BLaER1 (cell line): ENCODE results near the gene TMEM204.

Experiments
- H3K27ac ChIP-seq: shearing (Covaris generic); formaldehyde crosslinking; 2 replicates; pipeline ENCODE4 v1.8.1; 2022
- H3K27me3 ChIP-seq: shearing (Covaris generic); formaldehyde crosslinking; 2 replicates; pipeline ENCODE4 v1.8.1; 2022
- H3K36me3 ChIP-seq: shearing (Covaris generic); formaldehyde crosslinking; 2 replicates; pipeline ENCODE4 v1.8.1; 2022
- H3K4me1 ChIP-seq: shearing (Covaris generic); formaldehyde crosslinking; 2 replicates; pipeline ENCODE4 v1.8.1; 2022
- H3K4me2 ChIP-seq: shearing (Covaris generic); formaldehyde crosslinking; 2 replicates; pipeline ENCODE4 v1.8.1; 2022
- H3K4me3 ChIP-seq: shearing (Covaris generic); formaldehyde crosslinking; 2 replicates; pipeline ENCODE4 v1.8.1; 2022
- H3K9ac ChIP-seq: shearing (Covaris generic); formaldehyde crosslinking; 2 replicates; pipeline ENCODE4 v1.8.1; 2022
- H3K9me3 ChIP-seq: shearing (Covaris generic); formaldehyde crosslinking; 2 replicates; pipeline ENCODE4 v1.8.1; 2022
- H4K20me1 ChIP-seq: shearing (Covaris generic); formaldehyde crosslinking; 2 replicates; pipeline ENCODE4 v1.8.1; 2022
- Cebpa-rat ChIP-seq: shearing (Covaris generic); IDR thresholded peaks from 2 replicates; pipeline ENCODE4 v1.8.1; 2022

Gene TMEM204

GRCh38 chr16:1506494-1507213 lies 26.8 kb upstream of the TMEM204 start:
- peaks cover 93% of the 10 kb centered on the region for H3K36me3 ChIP-seq
- no peak overlapping the region for H3K27ac ChIP-seq
- no peak overlapping the region for H3K4me3 ChIP-seq
- H3K27me3 ChIP-seq: no peaks in the 10 kb centered on the region
- H3K9ac ChIP-seq: no peak overlapping the region
- no peak overlapping the region for H3K4me2 ChIP-seq
- H3K4me1 ChIP-seq: peaks cover 27% of the 10 kb centered on the region
- peaks cover 47% of the 10 kb centered on the region for H4K20me1 ChIP-seq
- no peak for TF ChIP-seq Cebpa-rat
- no peaks in the 10 kb centered on the region for H3K9me3 ChIP-seq

- H4K20me1 ChIP-seq: peaks cover 45% of the 10 kb centered on the region
- H3K4me3 ChIP-seq: no peak overlapping the region
- no peak for TF ChIP-seq Cebpa-rat
- peaks cover 89% of the 10 kb centered on the region for H3K36me3 ChIP-seq
- H3K27ac ChIP-seq: peak overlapping the region; percentile 51; the same call in 1 of the 2 replicates
- peak overlapping the region; percentile 54; the same call in 1 of the 2 replicates for H3K9ac ChIP-seq
- peaks cover 27% of the 10 kb centered on the region for H3K4me1 ChIP-seq
- H3K27me3 ChIP-seq: no peaks in the 10 kb centered on the region
- peaks cover 4% of the 10 kb centered on the region for H3K9me3 ChIP-seq
- H3K4me2 ChIP-seq: peak overlapping the region; percentile 74
Measured at GRCh38 chr16:1508494-1509187, 24.8 kb upstream of the TMEM204 start.

GRCh38 chr16:1509307-1510221 lies 23.9 kb upstream of the TMEM204 start:
- H3K9me3 ChIP-seq: peaks cover 13% of the 10 kb centered on the region
- peaks cover 27% of the 10 kb centered on the region for H3K4me1 ChIP-seq
- peaks cover 45% of the 10 kb centered on the region for H4K20me1 ChIP-seq
- peaks cover 91% of the 10 kb centered on the region for H3K36me3 ChIP-seq
- H3K27ac ChIP-seq: peak overlapping the region; percentile 51
- H3K27me3 ChIP-seq: no peaks in the 10 kb centered on the region
- no peak overlapping the region for H3K4me3 ChIP-seq
- H3K9ac ChIP-seq: peak overlapping the region; percentile 54; the same call in 1 of the 2 replicates
- TF ChIP-seq Cebpa-rat: no peak
- H3K4me2 ChIP-seq: peak overlapping the region; percentile 74

GRCh38 chr16:1510272-1510671 lies 23.2 kb upstream of the TMEM204 start:
- Histone ChIP-seq H3K27me3 (no peaks in the 10 kb centered on the region), H3K36me3 (peaks cover 84% of the 10 kb centered on the region), H3K9ac (peak overlapping the region; percentile 54; the same call in 1 of the 2 replicates), H3K27ac (peak overlapping the region; percentile 51), H3K9me3 (peaks cover 21% of the 10 kb centered on the region), H3K4me1 (peaks cover 27% of the 10 kb centered on the region), H3K4me2 (peak overlapping the region; percentile 74), H4K20me1 (peaks cover 45% of the 10 kb centered on the region), H3K4me3 (no peak overlapping the region)
- no peak for TF ChIP-seq Cebpa-rat

- Histone ChIP-seq H3K36me3 (peaks cover 79% of the 10 kb centered on the region), H3K27ac (no peak overlapping the region), H3K9me3 (peaks cover 22% of the 10 kb centered on the region), H3K4me1 (peaks cover 27% of the 10 kb centered on the region), H3K9ac (no peak overlapping the region), H4K20me1 (peaks cover 45% of the 10 kb centered on the region), H3K27me3 (no peaks in the 10 kb centered on the region), H3K4me2 (no peak overlapping the region; the same call in 1 of the 2 replicates), H3K4me3 (no peak overlapping the region)
- no peak for TF ChIP-seq Cebpa-rat
Measured at GRCh38 chr16:1510941-1511351, 22.5 kb upstream of the TMEM204 start.

GRCh38 chr16:1511662-1512569 lies 21.6 kb upstream of the TMEM204 start:
- Histone ChIP-seq H3K36me3 (peaks cover 69% of the 10 kb centered on the region), H4K20me1 (peaks cover 35% of the 10 kb centered on the region), H3K9me3 (peaks cover 22% of the 10 kb centered on the region), H3K4me2 (no peak overlapping the region), H3K4me1 (peaks cover 27% of the 10 kb centered on the region), H3K27me3 (no peaks in the 10 kb centered on the region), H3K9ac (no peak overlapping the region), H3K4me3 (no peak overlapping the region), H3K27ac (no peak overlapping the region)
- TF ChIP-seq Cebpa-rat: no peak

GRCh38 chr16:1512774-1513173 lies 20.7 kb upstream of the TMEM204 start:
- no peak overlapping the region for H3K4me2 ChIP-seq
- no peaks in the 10 kb centered on the region for H3K27me3 ChIP-seq
- H3K4me1 ChIP-seq: peaks cover 27% of the 10 kb centered on the region
- no peak for TF ChIP-seq Cebpa-rat
- H3K36me3 ChIP-seq: peaks cover 61% of the 10 kb centered on the region
- no peak overlapping the region for H3K4me3 ChIP-seq
- no peak overlapping the region for H3K27ac ChIP-seq
- H3K9ac ChIP-seq: no peak overlapping the region
- peaks cover 30% of the 10 kb centered on the region for H4K20me1 ChIP-seq
- H3K9me3 ChIP-seq: peaks cover 22% of the 10 kb centered on the region

- no peaks in the 10 kb centered on the region for H3K27me3 ChIP-seq
- H3K4me3 ChIP-seq: no peak overlapping the region
- no peak overlapping the region for H3K27ac ChIP-seq
- peaks cover 51% of the 10 kb centered on the region for H3K36me3 ChIP-seq
- peaks cover 12% of the 10 kb centered on the region for H3K4me1 ChIP-seq
- no peak overlapping the region for H3K9ac ChIP-seq
- H3K9me3 ChIP-seq: peaks cover 22% of the 10 kb centered on the region
- H4K20me1 ChIP-seq: peaks cover 20% of the 10 kb centered on the region
- TF ChIP-seq Cebpa-rat: no peak
- no peak overlapping the region for H3K4me2 ChIP-seq
Measured at GRCh38 chr16:1514507-1514906, 19.0 kb upstream of the TMEM204 start.

GRCh38 chr16:1518626-1519135 lies 14.8 kb upstream of the TMEM204 start:
- Histone ChIP-seq H3K27ac (no peak overlapping the region), H3K4me3 (no peak overlapping the region), H3K4me1 (no peaks in the 10 kb centered on the region), H3K9me3 (peaks cover 17% of the 10 kb centered on the region), H4K20me1 (no peaks in the 10 kb centered on the region), H3K9ac (no peak overlapping the region), H3K36me3 (peaks cover 25% of the 10 kb centered on the region), H3K27me3 (no peaks in the 10 kb centered on the region), H3K4me2 (no peak overlapping the region)
- no peak for TF ChIP-seq Cebpa-rat
